Spleen (tissue), 11 donors: Measurements from ENCODE around the gene NKX2-4. TPM values are rescaled to one million over a fixed set of nuclear protein-coding genes. Genes with fewer than 3 reads are reported as not detected.

Experiments
- DNase-seq: peaks from one replicate; pipeline ENCODE4 v3.0.0-alpha.2; 2020
- H3K27ac ChIP-seq, 8 donors: fragments of 200-600 bp; sonication (generic) in 7 of 8; 1 replicate in 4 of 8; 2 replicates in 4 of 8; pipeline versions ENCODE4 v1.5.0 to v1.8.0; 2016 to 2021; ENCODE audit warnings: inconsistent platforms in 4 of 8, mild to moderate bottlenecking in 4 of 8, moderate library complexity in 1 of 8
- H3K27me3 ChIP-seq, 7 donors: fragments of 200-600 bp; sonication (generic) in 6 of 7; replicated peaks in 1 of 7; 1 replicate in 4 of 7; 2 replicates in 3 of 7; pipeline versions ENCODE4 v1.5.0 to v1.8.0; 2016 to 2021; ENCODE audit warnings: inconsistent platforms in 3 of 7, mild to moderate bottlenecking in 1 of 7
- H3K36me3 ChIP-seq, 6 donors: fragments of 200-600 bp; sonication (generic) in 5 of 6; 1 replicate in 4 of 6; 2 replicates in 2 of 6; pipeline versions ENCODE4 v1.5.0 to v1.8.0; 2016 to 2021; ENCODE audit warnings: inconsistent platforms in 2 of 6
- H3K4me1 ChIP-seq, 6 donors: fragments of 200-600 bp; sonication (generic) in 5 of 6; 1 replicate in 3 of 6; 2 replicates in 3 of 6; pipeline versions ENCODE4 v1.5.0 to v1.8.0; 2016 to 2021; ENCODE audit warnings: inconsistent platforms in 3 of 6
- H3K4me3 ChIP-seq, 8 donors: fragments of 200-600 bp; sonication (generic) in 7 of 8; 1 replicate in 4 of 8; 2 replicates in 4 of 8; pipeline versions ENCODE4 v1.5.0 to v1.8.0; 2016 to 2021; ENCODE audit warnings: inconsistent platforms in 4 of 8, mild to moderate bottlenecking in 4 of 8, moderate library complexity in 2 of 8
- H3K9me3 ChIP-seq, 8 donors: fragments of 200-600 bp; sonication (generic) in 7 of 8; 1 replicate in 4 of 8; 2 replicates in 4 of 8; pipeline versions ENCODE4 v1.5.0 to v1.8.0; 2016 to 2021; ENCODE audit warnings: inconsistent platforms in 4 of 8
- POLR2A ChIP-seq, 3 donors: fragments of 450-650 bp; IDR thresholded peaks; one replicate each; pipeline ENCODE4 v1.5.1; 2017; ENCODE audit warnings: antibody characterized with exemption in 3 of 3, mild to moderate bottlenecking in 1 of 3
- POLR2AphosphoS5 ChIP-seq, 3 donors: sonication (generic); formaldehyde crosslinking; IDR thresholded peaks; one replicate each; pipeline ENCODE4 v1.5.1; 2017; ENCODE audit warnings: antibody characterized with exemption in 3 of 3
- WGBS, 5 donors: extraction: QIAGEN DNeasy Blood & Tissue Kit in 3 of 5; methylation state at CpG; one replicate each; pipeline versions ENCODE4 v1.1.5 to v1.1.7; 2013 to 2018; 5-methylcytosine and 5-hydroxymethylcytosine counted together
- intact Hi-C: fragments of 100-400 bp; cut with DNase I; formaldehyde crosslinking; loops from one replicate; pipeline ENCODE4 v1.15.0; 2023; ENCODE audit warnings: low total_unique reads
- polyA plus RNA-seq, 3 donors: library from polyadenylated mRNA; stranded (reverse); fragments of 200-250 nt; gene quantifications; one replicate each; pipeline ENCODE4 v1.2.1, GENCODE V29; 2013
- total RNA-seq, 7 donors: library from RNA; depleted of rRNA in 3 of 7; stranded (reverse); fragments of >200 nt in 3 of 7; fragmentation: NEBNext Ultra II Directional in 4 of 7; extraction: Animal tissue kit (Norgen Biotek cat#: 25700) in 4 of 7; gene quantifications; one replicate each; pipeline versions ENCODE4 v1.1.0 to v1.2.1, GENCODE V29; 2016 to 2021
- TF ChIP-seq, protein P1 (sequence below), 11 experiments: fragments of 200-600 bp in 7 of 11; fragments of 450-650 bp in 4 of 11; sonication (generic) in 4 of 11; IDR thresholded peaks in 8 of 11; conservative IDR thresholded peaks in 3 of 11; 1 replicate in 7 of 11; 2 replicates in 4 of 11; pipeline versions ENCODE4 v1.4.0 to v1.8.0; 2016 to 2021; ENCODE audit warnings: antibody characterized with exemption in 11 of 11, inconsistent platforms in 4 of 11, mild to moderate bottlenecking in 1 of 11
- donor health status: healthy with polysubstance abuse.
- donor health status: DM: no; HTN: no; CAD: no; lungs with moderate emphysema.
- donor health status: DM: no; HTN: no; CAD: no.
- donor health status: Bipolar disorder and iron deficiency.
- donor health status: healthy.
- donor health status: DM: no; HTN: no; CAD: no.
- donor health status: DM: yes; HTN: yes; CAD: no.

The NKX2-4 gene
- total and polyA plus RNA-seq, 10 donors: not detected

GRCh38 chr20:21364413-21364812 lies 32.9 kb downstream of the NKX2-4 start:
- H3K36me3 ChIP-seq: peaks cover 0 to 94% (median 47%) of the 10 kb centered on the region in 6 donors
- WGBS, 5 donors: 93 to 96% (median 95%) methylated on average over 6 of the region's 6 CpGs

DNA sequence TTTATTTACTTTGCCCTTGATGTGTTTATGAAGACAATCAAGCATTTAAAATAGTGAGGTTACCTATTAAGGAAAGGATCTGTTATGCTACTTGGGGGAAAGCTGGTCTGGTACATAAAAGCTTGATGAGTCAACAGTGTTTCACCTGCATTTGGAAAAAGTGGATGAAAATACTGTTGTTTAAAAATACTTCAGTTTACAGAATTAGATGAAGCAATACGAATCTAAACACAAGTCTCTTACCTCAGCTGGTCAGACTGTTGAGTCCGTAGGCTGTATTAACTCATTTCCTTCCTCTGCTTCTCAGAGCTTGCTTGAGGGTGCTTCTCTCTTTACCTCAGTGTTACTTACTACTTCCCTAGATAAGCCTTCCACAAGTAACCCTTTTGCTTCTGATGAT lies 36.1 kb downstream of the NKX2-4 start:
- peaks cover 0 to 28% (median 18%) of the 10 kb centered on the region in 6 donors for H3K4me1 ChIP-seq
- DNase-seq: no peak
- peaks cover 0 to 94% (median 50%) of the 10 kb centered on the region in 6 donors for H3K36me3 ChIP-seq
- TF ChIP-seq, protein P1, sequence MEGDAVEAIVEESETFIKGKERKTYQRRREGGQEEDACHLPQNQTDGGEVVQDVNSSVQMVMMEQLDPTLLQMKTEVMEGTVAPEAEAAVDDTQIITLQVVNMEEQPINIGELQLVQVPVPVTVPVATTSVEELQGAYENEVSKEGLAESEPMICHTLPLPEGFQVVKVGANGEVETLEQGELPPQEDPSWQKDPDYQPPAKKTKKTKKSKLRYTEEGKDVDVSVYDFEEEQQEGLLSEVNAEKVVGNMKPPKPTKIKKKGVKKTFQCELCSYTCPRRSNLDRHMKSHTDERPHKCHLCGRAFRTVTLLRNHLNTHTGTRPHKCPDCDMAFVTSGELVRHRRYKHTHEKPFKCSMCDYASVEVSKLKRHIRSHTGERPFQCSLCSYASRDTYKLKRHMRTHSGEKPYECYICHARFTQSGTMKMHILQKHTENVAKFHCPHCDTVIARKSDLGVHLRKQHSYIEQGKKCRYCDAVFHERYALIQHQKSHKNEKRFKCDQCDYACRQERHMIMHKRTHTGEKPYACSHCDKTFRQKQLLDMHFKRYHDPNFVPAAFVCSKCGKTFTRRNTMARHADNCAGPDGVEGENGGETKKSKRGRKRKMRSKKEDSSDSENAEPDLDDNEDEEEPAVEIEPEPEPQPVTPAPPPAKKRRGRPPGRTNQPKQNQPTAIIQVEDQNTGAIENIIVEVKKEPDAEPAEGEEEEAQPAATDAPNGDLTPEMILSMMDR (IDR thresholded peaks at IDR 0.05 in 8 of 11, conservative IDR thresholded peaks at IDR 0.05 in 3 of 11): no peak
- TF ChIP-seq POLR2AphosphoS5 (IDR thresholded peaks at IDR 0.05) (no peak), POLR2A (IDR thresholded peaks at IDR 0.05) (no peak)
- intact Hi-C loops: no loop called here
- no peaks in the 10 kb centered on the region for H3K27me3 ChIP-seq
- H3K27ac ChIP-seq: peak overlapping the region in 7 of 8 donors; percentile 2 to 73 (median 66)
- 23 to 39% (median 36%) methylated on average over 2 of the region's 2 CpGs for WGBS, 5 donors
- no peaks in the 10 kb centered on the region for H3K9me3 ChIP-seq
- no peak overlapping the region for H3K4me3 ChIP-seq

More at GRCh38 chr20:21364413-21364812, 32.9 kb downstream of the NKX2-4 start:
- no peak for DNase-seq
- no peak overlapping the region for H3K27ac ChIP-seq
- H3K9me3 ChIP-seq: no peaks in the 10 kb centered on the region
- no peak overlapping the region for H3K4me3 ChIP-seq
- no peaks in the 10 kb centered on the region for H3K27me3 ChIP-seq
- no peak for TF ChIP-seq POLR2A (IDR thresholded peaks at IDR 0.05)
- TF ChIP-seq, protein P1 (IDR thresholded peaks at IDR 0.05 in 8 of 11, conservative IDR thresholded peaks at IDR 0.05 in 3 of 11): no peak
- TF ChIP-seq POLR2AphosphoS5 (IDR thresholded peaks at IDR 0.05): no peak
- peaks cover 0 to 27% (median 18%) of the 10 kb centered on the region in 6 donors for H3K4me1 ChIP-seq
- intact Hi-C loops: no loop called here

DNA sequence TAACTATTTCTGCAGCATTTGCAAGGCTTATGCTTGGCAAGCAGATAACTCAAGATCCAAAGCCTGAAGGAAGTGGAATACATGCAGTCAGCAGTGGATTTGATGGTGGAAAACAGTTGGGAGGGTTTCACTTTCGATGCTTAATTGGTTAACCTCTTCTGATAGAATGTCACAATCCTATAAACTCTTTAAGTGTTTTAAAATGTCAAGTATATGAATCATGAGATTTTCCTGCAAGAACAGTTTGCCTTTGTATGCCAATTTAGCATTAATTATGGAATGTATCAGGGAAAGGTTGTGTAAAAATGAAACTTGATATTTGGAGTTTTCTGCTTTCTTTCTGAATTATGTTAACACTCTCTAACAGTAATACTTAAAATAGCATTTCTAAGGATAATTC lies 36.6 kb downstream of the NKX2-4 start:
- Histone ChIP-seq H3K9me3 (no peaks in the 10 kb centered on the region), H3K4me1 (peaks cover 0 to 28% (median 18%) of the 10 kb centered on the region in 6 donors), H3K27ac (peak overlapping the region in 7 of 8 donors; percentile 2 to 73 (median 66)), H3K36me3 (peaks cover 0 to 97% (median 51%) of the 10 kb centered on the region in 6 donors), H3K4me3 (no peak overlapping the region), H3K27me3 (no peaks in the 10 kb centered on the region)
- DNase-seq: no peak
- intact Hi-C loops: no loop called here
- 30 to 80% (median 50%) methylated on average over 1 of the region's 1 CpG for WGBS, 5 donors
- no peak for TF ChIP-seq POLR2A (IDR thresholded peaks at IDR 0.05)
- no peak for TF ChIP-seq POLR2AphosphoS5 (IDR thresholded peaks at IDR 0.05)

GRCh38 chr20:21358737-21359136 lies 38.6 kb downstream of the NKX2-4 start:
- H3K36me3 ChIP-seq: peaks cover 0 to 97% (median 54%) of the 10 kb centered on the region in 6 donors
- intact Hi-C loops: no loop called here
- 96 to 99% (median 98%) methylated on average over 5 of the region's 5 CpGs for WGBS, 5 donors

More at GRCh38 chr20:21358737-21359136, 38.6 kb downstream of the NKX2-4 start:
- no peaks in the 10 kb centered on the region for H3K9me3 ChIP-seq
- peaks cover 0 to 28% (median 18%) of the 10 kb centered on the region in 6 donors for H3K4me1 ChIP-seq
- H3K27me3 ChIP-seq: no peaks in the 10 kb centered on the region
- H3K4me3 ChIP-seq: no peak overlapping the region
- TF ChIP-seq POLR2A (IDR thresholded peaks at IDR 0.05) (no peak), POLR2AphosphoS5 (IDR thresholded peaks at IDR 0.05) (no peak)
- TF ChIP-seq, protein P1 (IDR thresholded peaks at IDR 0.05 in 8 of 11, conservative IDR thresholded peaks at IDR 0.05 in 3 of 11): no peak
- no peak for DNase-seq
- no peak overlapping the region for H3K27ac ChIP-seq
